ENCODE measurements around the gene USP35.

The USP35 gene

DNA sequence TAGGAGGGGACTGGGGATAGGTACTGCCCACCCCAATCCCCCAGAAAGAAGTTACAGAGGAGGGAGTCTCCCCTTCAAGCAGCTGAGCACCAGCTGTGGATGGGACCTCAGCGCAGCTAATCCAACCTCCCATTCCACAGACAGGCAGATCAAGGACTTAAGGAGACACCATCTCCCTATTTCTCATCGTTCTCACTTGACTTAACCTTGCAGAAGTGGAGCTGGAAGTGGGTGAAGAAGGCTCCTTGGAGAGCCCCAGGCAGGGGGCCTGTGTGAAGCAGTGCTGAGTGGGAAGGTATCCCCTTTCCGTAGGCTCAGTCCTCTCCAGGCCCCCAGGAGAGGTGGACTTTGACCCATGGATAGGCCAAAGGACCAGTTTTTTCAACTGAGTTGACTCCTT is 27.3 kb downstream of the USP35 start:
- in situ Hi-C loops (cut with MboI; ENCODE audit: low sequenced_read_pairs) = no loop called here

DNA sequence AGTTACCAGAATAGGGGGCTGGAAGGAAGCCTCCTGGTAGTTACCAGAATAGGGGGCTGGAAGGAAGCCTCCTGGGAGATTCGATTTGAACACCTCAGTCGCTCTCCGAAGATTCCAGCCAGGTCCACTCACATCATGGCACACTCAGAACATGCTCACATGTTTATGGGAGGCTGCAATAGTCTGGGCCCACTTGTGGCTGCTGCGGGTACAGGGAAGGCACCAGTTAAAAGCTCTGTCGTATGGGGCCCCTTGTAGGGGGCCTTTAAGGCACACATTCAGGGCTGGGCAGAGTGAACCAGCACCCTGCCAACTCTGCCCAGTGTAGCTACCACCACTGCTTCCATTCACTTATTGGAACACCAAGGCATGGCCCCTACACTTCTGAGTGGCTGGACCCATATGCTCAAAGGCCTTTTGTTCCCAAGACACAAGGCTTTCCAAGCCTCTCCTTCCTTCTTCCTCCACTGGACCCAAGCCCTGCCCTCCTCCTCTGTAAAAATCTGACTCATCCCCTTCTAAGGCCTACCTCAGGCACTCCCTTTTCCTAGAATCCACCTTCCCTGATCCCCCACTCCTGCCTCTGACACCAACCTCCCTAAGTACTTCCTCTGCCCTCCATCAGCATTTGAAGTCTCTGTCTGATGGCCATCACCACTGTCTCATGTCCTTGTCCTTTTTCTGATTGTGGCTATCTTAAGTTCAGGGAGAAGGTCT is 28.0 kb downstream of the USP35 start:
- in situ Hi-C loops (cut with MboI; ENCODE audit: low sequenced_read_pairs) = no loop called here

DNA sequence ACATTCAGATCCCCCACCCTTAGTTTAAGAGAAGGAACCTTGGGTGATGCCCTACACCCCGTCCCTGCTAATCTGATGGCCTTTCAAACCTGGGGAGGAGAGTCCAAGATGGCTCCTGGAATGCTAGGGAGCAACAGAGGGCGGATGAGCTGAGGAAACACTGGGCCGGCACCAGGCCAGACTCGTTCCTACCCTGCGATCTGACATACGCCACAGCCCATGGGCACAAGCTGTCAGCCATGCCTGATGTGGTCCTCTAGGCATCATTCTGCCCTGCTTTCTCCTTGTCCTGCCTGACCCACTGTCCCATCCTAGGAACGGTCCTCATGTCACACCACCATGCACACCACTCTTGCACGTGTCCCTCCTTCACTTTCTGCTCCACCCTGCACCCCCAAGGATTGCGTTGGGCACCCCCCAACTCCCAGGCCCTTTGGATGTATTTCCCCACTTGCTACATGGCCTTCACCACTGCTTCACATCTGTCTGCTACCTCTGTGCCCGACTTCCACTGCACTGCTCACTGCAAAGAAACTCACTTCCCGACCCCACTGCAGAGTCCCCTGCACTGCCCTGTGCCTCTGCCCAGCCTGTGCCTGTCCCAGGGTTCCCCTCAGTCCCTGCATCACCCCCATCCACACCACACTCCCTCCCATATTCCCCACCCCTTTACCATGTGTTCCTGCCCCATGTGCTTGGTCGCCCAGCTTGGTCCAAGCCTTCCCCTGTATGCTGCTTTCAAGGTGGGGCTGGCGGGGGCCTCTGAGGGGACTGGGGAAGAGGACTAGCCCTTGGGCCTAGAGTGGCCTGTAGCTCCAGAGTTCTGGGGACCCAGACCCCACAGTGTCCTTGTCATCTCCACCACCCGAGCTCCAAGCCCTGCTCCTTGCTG is 29.2 kb downstream of the USP35 start:
- in situ Hi-C loops (cut with MboI; ENCODE audit: low sequenced_read_pairs) = no loop called here

DNA sequence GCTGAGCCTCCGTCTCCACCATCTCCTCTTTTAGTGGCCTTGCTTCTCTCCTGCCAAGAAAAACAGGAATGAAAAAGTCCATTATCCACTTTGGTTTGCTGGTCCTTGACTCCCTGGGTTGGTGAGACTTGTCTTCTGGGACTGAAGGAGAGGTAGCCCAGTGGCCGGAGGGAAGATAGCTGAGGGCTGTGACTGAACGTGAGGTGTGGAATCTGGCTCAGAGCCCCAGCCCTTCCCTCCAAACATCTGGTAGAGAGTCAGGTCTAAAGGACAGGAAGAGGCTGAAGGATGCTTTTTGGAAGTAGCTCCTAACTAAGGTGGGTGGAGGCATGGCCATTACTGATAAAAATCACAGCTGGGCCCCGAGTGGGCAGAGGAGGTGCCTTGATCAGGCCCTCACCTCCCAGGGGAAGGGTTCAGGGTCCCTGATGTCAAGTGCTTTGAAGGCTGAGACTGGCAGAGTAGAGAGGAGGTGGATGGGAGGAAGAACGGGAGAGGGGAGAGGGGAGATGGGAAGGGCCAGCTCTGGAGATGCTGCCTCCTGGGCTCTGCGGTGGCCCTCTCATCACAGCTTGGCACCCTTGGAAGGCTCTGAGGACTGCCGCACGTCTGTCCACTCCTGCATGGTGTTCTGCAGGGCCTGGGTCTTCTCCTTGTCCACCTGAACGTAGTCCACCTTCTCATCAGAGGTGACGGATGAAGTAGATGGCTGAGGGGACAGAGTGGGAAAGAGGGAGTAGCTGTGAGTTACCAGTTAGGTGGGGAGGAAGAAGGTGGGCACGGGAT is 30.2 kb downstream of the USP35 start:
- in situ Hi-C loops (cut with MboI; ENCODE audit: low sequenced_read_pairs) = no loop called here

DNA sequence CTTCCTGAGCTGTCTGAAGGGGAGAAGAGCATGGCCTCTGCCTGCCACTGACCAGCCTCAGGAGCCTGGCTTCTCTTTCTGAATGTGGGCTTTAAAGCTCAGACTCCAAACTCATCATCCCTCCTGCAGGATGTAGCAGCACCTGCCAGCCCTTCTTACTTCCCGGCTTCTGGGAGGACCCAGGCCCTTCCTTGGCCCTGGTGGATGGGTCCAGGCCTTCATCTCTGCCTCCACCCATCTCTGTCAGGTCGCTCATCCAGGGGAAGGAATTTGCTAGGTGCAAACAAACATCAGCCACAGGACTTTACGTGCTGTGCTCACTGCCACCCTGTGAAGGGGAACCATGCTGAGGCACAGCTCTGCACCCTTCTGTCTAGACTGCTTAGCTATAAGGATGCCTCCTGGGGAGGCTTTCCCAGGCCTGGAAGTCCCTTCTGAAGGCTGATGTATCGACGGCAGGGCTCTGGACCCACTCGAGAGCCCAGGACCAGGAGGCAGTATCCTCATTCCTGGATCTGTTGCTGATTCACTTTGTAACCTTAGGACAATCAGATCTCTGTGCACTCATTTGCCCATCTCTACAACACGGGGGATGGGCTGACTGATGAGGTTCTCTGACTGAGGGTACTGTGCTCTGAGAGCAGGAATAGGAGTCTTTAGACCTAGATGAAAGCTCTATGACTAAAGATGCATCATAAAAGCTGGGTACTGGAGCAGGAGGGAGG is 30.9 kb downstream of the USP35 start:
- in situ Hi-C loops (cut with MboI; ENCODE audit: low sequenced_read_pairs) = loop anchor here (10.0 kb wide), 1 partner anchor 345 kb away; no protein-coding TSS in a partner anchor

DNA sequence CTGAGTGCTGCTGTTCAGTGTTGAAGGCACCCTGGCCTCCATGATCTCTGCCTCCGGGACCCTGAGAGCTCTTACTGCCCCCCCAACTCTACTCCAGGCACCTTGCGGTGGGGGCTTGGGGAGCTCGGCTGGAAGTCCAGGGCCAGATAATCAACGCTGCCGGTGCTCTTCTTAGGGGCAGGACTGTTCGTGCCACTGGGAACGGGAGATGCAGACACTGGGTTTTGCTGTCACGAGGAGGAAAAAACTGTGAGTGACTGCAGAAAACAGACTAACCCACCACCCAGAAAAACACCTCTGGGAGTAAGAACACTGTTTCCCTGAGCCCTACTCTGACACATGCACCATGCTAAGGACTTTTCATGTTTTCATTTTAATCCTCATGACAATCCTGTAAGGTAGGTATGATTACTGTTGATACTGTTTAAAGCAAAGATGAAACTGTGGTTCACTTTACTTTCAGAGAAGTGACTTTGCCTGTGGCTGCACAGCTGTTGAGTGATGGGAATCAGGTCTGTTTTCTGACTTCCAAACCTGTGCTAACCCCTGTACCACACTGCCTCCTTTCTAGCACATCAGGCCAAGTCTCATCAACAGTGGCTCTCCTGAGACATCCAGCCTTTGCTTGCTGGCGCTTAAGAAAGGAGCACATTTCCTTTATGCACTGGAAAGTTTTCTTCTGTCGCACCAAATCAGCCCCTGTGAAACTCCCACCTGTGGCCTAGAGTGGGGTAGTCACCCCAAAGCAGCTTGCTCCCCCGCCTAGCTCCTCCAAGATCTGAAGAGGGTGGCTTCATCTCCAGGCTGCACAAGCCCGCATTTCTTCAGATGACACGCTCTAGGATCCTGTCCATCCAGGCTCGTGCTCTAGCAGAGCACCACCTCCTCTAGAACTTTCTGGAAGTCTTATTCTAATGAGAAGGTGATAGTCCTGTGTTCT is 31.8 kb downstream of the USP35 start:
- in situ Hi-C loops (cut with MboI; ENCODE audit: low sequenced_read_pairs) = loop anchor here (10.0 kb wide), 1 partner anchor 344 kb away; no protein-coding TSS in a partner anchor

DNA sequence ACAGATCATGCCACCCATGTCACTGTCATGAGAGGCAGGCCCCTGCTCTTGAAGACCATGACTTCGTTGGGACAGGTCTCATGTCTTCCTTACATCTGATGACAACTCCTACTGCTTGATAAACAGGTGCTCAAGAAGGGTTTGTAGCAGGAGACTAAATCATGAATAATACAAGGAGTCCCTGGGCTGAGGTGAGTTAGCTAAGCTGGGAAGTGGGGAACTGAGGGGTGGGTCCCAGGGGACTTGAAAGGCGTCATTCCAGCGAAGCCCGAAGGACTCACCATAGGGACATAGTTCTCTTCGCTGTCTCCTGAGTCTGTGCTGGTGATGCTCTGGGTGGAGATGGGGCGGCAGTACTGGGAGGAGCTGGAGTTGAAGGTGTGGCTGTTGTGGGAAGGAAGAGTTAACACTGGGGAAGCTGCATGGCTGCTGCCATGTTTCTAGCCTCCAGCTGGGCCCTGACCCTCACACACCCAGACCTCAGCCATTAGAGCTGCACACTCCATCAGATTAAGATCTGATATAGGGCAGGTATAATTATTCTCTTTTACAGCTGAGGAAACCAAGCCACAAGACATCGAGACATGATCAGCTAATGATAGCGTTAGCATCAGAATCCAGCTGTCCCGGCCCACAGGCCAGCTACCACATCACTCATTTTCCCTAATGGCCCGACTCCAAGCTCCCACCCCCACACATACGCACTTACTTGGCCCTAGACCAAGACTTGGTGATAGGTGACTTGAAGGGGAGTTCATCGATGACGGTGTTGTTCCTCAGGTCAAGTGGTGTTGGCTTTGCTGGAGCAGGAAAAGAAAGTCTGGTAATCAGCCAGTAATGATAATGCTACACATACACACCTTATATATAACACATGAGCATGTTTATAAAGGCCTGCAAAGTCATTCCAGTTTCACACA is 32.9 kb downstream of the USP35 start:
- in situ Hi-C loops (cut with MboI; ENCODE audit: low sequenced_read_pairs) = loop anchor here (10.0 kb wide), 1 partner anchor 343 kb away; no protein-coding TSS in a partner anchor

DNA sequence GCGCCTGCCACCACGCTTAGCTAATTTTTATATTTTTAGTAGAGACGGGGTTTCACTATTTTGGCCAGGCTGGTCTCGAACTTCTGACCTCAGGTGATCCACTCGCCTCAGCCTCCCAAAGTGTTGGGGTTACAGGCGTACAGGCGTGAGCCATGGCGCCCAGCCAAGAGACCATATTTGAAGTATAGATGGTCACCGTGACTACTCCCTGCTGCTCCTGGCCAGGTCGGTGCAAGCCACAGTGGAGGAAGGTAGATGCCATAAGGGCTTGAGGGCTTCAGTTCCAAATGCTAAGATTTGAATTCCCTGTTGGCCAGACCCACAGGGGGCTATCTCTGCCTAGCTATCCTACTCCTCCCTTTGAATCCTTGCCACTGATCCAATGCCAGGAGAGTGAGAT is 34.0 kb downstream of the USP35 start:
- in situ Hi-C loops (cut with MboI; ENCODE audit: low sequenced_read_pairs) = loop anchor here (10.0 kb wide), 1 partner anchor 342 kb away; no protein-coding TSS in a partner anchor

DNA sequence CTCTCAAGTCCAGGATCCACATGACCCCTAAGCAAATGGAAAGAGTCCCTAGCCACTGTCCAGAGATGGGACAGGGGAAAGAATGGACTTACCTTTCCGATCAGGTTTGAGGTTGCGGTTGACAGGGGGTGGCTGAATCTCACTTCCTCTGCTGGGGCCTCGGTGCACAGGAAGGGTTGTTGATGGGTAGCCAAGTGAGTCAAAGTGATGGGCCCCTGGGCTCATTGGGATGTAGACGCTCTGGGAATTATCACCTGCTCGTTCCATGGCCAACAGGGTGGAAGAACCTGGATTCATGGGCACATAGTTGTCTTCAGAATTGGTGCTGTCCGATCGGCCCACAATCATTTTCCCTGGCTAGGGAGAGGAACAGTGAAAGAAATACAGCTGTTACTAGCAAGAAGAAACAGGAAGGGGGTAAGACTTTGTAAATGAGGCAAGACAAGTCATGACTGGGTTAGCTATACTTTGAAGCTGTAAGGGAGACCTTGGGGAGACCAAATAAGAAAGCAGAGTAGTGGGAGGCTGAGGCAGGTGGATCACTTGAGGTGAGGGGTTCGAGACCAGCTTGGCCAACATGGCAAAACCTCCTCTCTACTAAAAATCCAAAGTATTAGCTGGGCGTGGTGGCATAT is 34.7 kb downstream of the USP35 start:
- in situ Hi-C loops (cut with MboI; ENCODE audit: low sequenced_read_pairs) = loop anchor here (10.0 kb wide), 1 partner anchor 341 kb away; no protein-coding TSS in a partner anchor

DNA sequence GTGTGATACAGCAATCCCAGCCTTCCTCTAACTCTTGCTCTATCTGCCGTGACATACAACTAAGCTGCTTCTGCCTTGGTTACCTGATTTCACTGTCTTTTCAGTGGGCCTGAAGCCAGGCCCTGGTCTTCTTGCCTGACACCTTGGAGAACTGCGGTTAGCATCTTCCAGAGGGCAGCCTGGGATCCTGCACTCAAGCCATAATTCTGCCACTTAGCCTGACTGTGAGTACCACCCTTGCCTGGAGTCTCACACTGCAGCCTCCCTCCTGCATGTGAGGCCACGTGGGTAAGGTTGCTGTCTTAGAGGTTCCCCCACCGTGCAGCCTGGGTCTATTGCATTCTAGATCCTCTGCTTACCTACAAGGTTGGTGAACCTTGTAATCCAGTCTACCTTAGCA is 35.8 kb downstream of the USP35 start:
- in situ Hi-C loops (cut with MboI; ENCODE audit: low sequenced_read_pairs) = loop anchor here (10.0 kb wide), 1 partner anchor 340 kb away; no protein-coding TSS in a partner anchor

DNA sequence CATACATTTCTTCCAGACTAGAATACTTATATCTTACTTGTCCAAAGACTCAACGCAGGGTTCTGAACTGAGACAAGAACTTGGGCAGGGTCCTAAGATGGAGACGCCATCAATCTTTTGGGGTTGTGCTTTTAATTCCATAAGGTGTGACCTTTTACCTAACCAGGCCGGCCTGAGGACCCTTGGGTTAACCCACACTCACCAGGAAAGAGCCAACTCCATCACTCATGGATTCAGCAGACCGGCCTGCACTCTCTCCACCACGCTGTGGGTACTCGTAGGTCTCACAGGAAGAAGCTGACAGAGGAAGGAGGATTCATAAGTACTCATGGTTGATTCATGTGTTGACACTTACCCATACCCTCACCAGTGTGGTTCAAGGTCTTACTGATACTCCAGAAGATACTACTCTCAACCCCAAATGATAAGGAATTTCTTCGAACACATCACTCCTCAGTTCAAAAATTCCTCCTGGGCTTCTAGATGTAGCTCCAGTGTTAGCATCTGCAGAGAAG is 36.2 kb downstream of the USP35 start:
- in situ Hi-C loops (cut with MboI; ENCODE audit: low sequenced_read_pairs) = loop anchor here (10.0 to 25.0 kb wide), 2 partner anchors 212 to 340 kb away; no protein-coding TSS in a partner anchor

DNA sequence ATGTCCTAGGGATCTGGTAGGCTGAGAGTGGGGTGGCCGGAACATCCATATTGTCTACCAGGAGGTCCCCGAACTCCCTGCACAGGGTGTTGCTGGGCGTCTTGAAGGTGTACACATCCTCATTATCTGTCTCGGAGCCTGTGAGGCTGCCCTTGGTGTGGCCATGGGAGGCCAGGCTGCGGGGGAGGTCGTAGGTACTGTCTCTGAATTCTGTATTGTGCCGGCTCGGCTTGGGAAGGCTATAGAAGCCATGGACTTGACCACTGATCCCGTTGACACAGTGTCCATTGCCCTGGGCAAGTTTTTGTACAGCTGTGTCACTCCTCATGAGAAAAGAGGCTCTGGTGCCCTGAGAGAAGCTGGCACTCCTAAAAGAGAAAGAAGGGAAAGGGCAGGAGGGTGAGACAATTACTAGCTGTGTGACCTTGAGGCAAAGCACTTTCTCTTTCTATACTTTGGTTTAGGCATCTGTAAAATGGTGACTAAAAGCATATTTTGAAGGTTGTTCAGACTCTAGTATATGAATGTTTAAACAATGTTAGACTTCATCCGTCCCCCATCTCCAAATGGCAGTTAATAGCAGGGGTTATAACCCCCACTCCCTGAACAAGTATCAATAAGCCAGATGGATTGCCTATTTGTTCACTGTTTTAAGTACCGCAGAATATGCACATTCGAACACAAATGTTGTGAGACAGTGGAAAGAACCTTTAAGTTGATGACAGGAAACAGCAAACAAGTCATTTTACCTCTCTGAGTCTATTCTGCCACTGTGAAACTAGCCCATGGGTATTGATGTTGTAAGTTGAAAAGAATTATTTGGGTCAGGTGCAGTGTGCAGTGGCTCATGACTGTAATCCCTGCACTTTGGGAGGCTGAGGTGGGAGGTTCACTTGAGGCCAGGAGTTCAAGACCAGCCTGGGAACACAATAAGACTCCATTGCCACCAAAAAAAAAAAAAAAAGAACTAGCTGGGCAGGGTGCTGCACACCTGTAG is 38.3 kb downstream of the USP35 start:
- in situ Hi-C loops (cut with MboI; ENCODE audit: low sequenced_read_pairs) = loop anchor here (10.0 to 25.0 kb wide), 2 partner anchors 210 to 338 kb away; no protein-coding TSS in a partner anchor

DNA sequence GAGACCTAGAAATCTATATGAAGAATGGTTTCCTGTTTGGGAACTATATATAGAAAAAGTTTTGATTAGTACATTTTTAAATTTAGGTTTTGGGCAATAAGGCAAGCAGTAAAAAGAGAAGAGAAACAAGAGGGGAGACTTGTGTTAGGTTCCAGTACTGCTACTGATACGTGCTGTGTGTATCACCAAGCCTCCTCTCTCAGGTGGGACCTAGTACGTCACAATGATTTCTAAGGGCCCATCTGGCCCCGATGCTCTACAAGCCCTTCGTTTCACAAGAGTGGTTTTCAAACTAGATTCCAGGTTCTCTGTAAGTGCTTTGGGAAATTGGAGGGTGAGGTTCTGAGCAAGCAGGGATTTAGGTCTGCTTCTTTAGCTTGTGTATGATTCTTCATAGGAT is 39.2 kb downstream of the USP35 start:
- in situ Hi-C loops (cut with MboI; ENCODE audit: low sequenced_read_pairs) = loop anchor here (10.0 to 25.0 kb wide), 2 partner anchors 209 to 337 kb away; no protein-coding TSS in a partner anchor

DNA sequence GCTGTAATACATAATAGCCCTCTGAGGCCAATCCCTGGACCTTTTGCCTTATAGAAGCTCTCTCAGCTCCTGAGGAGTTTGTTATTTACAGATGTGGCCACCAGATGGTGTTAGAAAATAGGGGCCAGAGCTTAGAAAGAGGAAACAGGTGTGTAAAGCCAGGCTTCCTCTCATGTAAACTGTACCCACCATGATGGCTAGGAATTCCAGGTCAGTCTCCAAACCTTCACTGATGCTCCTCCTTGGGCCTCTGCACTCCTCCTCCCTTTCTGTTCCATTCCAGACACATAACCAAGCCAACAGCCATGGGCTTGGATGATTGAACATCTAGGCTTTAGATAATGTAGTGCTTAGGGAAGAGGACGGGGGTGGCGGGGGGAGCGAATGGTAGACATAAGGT is 39.7 kb downstream of the USP35 start:
- in situ Hi-C loops (cut with MboI; ENCODE audit: low sequenced_read_pairs) = loop anchor here (10.0 to 25.0 kb wide), 2 partner anchors 209 to 336 kb away; no protein-coding TSS in a partner anchor

DNA sequence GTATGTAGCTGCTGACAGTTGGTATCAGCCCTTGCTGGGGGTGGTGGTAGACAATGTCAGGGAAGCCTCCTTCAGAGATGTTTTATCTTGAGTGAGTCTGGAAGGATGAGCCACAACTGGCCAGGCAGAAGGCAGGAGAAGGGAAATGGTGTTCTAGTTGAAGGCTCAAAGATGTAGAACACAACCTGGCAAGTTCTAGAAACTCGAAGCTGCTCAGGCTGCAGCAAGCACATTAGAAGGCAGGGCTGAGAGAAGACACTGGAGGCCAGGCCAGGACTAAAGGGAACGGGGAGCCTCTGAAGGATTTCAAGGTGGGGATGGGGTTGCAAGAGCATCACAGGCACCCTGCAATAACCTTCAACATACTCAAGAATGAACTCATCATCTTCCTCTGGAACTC is 40.4 kb downstream of the USP35 start:
- in situ Hi-C loops (cut with MboI; ENCODE audit: low sequenced_read_pairs) = loop anchor here (10.0 to 25.0 kb wide), 2 partner anchors 208 to 336 kb away; no protein-coding TSS in a partner anchor
